Astrocyte (in vitro differentiated cells and primary cell): ENCODE data around the gene DGKB.

Experiments
- EZH2 ChIP-seq: IDR thresholded peaks from 2 replicates; pipeline ENCODE4 v1.6.1; 2012; ENCODE audit warnings: mild to moderate bottlenecking, low read length, inconsistent platforms; ENCODE audit not compliant: insufficient read depth
- TF ChIP-seq, protein P1 (sequence below): IDR thresholded peaks from 2 replicates; pipeline ENCODE4 v1.5.1; 2011; ENCODE audit warnings: low read depth, mild to moderate bottlenecking, inconsistent platforms, low read length, moderate library complexity; ENCODE audit not compliant: insufficient read depth

- TF ChIP-seq, protein P1, sequence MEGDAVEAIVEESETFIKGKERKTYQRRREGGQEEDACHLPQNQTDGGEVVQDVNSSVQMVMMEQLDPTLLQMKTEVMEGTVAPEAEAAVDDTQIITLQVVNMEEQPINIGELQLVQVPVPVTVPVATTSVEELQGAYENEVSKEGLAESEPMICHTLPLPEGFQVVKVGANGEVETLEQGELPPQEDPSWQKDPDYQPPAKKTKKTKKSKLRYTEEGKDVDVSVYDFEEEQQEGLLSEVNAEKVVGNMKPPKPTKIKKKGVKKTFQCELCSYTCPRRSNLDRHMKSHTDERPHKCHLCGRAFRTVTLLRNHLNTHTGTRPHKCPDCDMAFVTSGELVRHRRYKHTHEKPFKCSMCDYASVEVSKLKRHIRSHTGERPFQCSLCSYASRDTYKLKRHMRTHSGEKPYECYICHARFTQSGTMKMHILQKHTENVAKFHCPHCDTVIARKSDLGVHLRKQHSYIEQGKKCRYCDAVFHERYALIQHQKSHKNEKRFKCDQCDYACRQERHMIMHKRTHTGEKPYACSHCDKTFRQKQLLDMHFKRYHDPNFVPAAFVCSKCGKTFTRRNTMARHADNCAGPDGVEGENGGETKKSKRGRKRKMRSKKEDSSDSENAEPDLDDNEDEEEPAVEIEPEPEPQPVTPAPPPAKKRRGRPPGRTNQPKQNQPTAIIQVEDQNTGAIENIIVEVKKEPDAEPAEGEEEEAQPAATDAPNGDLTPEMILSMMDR = no peak
- no peak for TF ChIP-seq EZH2
Measured at GRCh38 chr7:14911077-14911476, 8.5 kb upstream of the DGKB start.
